Thyroid gland (tissue), 4 donors: Measurements from ENCODE around the gene RGS5. TPM values are rescaled to one million over a fixed set of nuclear protein-coding genes. Genes with fewer than 3 reads are reported as not detected.

Experiments used
- DNase-seq, 2 donors: peaks; one replicate each; pipeline ENCODE4 v3.0.0-alpha.2; 2019
- H3K27ac ChIP-seq, 3 donors: fragments of 200-600 bp; sonication (generic); 1 replicate in 2 of 3; 2 replicates in 1 of 3; pipeline ENCODE4 v1.5.1; 2016 to 2019; ENCODE audit warnings: mild to moderate bottlenecking in 1 of 3, moderate library complexity in 1 of 3
- H3K27me3 ChIP-seq: fragments of 200-600 bp; sonication (generic); one replicate; pipeline ENCODE4 v1.5.1; 2019
- H3K36me3 ChIP-seq, 2 donors: fragments of 200-600 bp; sonication (generic); one replicate each; pipeline ENCODE4 v1.5.1; 2016 to 2019
- H3K4me1 ChIP-seq, 2 donors: fragments of 200-600 bp; sonication (generic); one replicate each; pipeline ENCODE4 v1.5.1; 2017 to 2019
- H3K4me3 ChIP-seq, 3 donors: fragments of 200-600 bp; sonication (generic); replicated peaks in 1 of 3; 1 replicate in 2 of 3; 2 replicates in 1 of 3; pipeline ENCODE4 v1.5.1; 2016; ENCODE audit warnings: mild to moderate bottlenecking in 1 of 3
- H3K9me3 ChIP-seq: fragments of 200-600 bp; sonication (generic); one replicate; pipeline ENCODE4 v1.5.1; 2017
- POLR2A ChIP-seq, 2 donors: fragments of 450-650 bp; IDR thresholded peaks; one replicate each; pipeline ENCODE4 v1.6.1; 2017; ENCODE audit warnings: antibody characterized with exemption in 2 of 2, mild to moderate bottlenecking in 2 of 2, moderate library complexity in 1 of 2
- WGBS, 2 donors: methylation state at CpG; one replicate each; pipeline ENCODE4 v1.1.5; 2017; 5-methylcytosine and 5-hydroxymethylcytosine counted together
- intact Hi-C: fragments of 100-400 bp; cut with DNase I; formaldehyde crosslinking; loops from one replicate; pipeline ENCODE4 v1.15.1; 2023
- total RNA-seq, 4 donors: library from RNA; depleted of rRNA; stranded (reverse); fragments of >200 nt; gene quantifications; one replicate each; pipeline ENCODE4 v1.2.3, GENCODE V29; 2016
- TF ChIP-seq, protein P1 (sequence below), 6 experiments: fragments of 200-600 bp in 3 of 6; fragments of 450-650 bp in 3 of 6; sonication (generic) in 3 of 6; IDR thresholded peaks; one replicate each; pipeline ENCODE4 v1.5.1; 2016 to 2019; ENCODE audit warnings: antibody characterized with exemption in 6 of 6, mild to moderate bottlenecking in 2 of 6, inconsistent platforms in 1 of 6, moderate library complexity in 1 of 6

The RGS5 gene
- total RNA-seq, 4 donors from 2014 or later = 72.3 to 532 (median 103) TPM

DNA sequence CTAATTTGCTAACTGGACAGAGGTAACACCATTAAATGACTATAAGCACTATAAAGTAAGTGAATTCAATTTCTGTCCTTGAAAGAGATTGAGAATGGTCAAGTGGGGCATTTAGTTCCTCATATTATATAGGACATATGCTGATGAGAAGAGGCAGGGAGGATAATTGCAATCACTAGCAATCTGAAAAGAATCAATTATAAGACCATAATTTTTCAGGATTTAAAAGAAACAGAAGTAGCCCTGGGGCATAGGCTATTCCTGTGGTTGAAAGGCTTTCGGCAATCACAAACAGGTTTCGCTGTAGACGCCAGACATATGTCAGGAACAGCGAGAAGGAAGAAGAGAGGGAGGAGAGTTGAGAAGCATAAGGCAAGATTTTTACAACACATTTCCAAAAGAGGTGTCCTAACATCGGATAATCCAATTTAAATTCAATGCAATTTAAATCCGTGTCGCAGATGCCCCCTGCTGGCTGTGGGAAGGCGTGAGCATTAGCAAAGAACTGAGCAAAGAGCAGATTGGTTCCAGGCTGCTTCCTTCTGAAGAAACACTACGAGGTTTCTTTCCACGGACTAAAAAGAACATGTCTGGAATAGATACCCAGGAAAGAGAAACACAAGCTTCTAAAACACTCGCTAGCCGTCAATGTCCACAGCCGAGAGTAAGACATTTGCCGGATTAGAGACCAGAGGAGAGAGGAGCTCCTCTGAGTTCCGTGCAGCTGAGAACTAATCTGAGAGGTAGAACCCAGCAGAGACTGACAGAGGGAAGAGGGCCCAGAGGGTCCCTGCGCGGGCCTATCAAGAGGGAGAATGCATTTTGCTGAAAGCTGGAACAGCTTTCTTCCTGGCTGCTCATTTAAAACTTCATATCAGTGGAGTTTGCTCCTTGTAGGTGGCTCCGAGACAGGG is 27.9 kb downstream of the RGS5 start:
- H3K4me1 ChIP-seq = peaks cover 0 to 3% of the 10 kb centered on the region in 2 donors
- no peaks in the 10 kb centered on the region for H3K9me3 ChIP-seq
- 32 to 35% methylated on average over 18 of the region's 18 CpGs for whole genome bisulfite sequencing, 2 donors
- DNase-seq = peak; percentile 50 to 63
- H3K27me3 ChIP-seq = no peaks in the 10 kb centered on the region
- H3K4me3 ChIP-seq = no peak overlapping the region
- no peak overlapping the region for H3K27ac ChIP-seq
- TF ChIP-seq, protein P1, sequence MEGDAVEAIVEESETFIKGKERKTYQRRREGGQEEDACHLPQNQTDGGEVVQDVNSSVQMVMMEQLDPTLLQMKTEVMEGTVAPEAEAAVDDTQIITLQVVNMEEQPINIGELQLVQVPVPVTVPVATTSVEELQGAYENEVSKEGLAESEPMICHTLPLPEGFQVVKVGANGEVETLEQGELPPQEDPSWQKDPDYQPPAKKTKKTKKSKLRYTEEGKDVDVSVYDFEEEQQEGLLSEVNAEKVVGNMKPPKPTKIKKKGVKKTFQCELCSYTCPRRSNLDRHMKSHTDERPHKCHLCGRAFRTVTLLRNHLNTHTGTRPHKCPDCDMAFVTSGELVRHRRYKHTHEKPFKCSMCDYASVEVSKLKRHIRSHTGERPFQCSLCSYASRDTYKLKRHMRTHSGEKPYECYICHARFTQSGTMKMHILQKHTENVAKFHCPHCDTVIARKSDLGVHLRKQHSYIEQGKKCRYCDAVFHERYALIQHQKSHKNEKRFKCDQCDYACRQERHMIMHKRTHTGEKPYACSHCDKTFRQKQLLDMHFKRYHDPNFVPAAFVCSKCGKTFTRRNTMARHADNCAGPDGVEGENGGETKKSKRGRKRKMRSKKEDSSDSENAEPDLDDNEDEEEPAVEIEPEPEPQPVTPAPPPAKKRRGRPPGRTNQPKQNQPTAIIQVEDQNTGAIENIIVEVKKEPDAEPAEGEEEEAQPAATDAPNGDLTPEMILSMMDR (IDR thresholded peaks at IDR 0.05) = peak; percentile 32 to 85 (median 72)
- no peak for TF ChIP-seq POLR2A (IDR thresholded peaks at IDR 0.05)
- no peaks in the 10 kb centered on the region for H3K36me3 ChIP-seq
- intact Hi-C loops = loop anchor here (5.0 to 10.0 kb wide), 2 partner anchors 138 to 320 kb away; no protein-coding TSS in a partner anchor

DNA sequence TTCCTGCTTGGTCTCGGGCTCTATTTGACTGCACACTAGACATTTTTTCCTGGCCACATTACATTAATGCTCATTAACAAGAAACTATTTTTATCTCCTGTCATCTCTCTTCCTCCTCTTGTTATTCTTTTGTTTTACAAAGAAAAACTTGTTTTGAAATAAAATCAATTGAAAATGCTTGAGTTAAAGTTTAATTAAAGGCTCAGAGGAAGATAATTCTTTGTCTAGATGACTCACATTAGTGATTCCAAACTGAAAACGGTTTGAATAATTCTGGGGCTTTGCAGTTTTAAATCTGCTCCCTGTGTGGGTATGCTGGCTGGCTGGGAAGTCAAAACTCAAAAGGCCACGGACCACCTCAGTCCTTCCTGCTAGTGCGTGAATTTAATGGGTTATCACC is 29.6 kb downstream of the RGS5 start:
- H3K9me3 ChIP-seq = no peaks in the 10 kb centered on the region
- no peak for DNase-seq
- intact Hi-C loops = loop anchor here (10.0 kb wide), 1 partner anchor 318 kb away; no protein-coding TSS in a partner anchor
- H3K27me3 ChIP-seq = no peaks in the 10 kb centered on the region
- no peak overlapping the region for H3K27ac ChIP-seq
- TF ChIP-seq, protein P1 (IDR thresholded peaks at IDR 0.05) = no peak
- no peak for TF ChIP-seq POLR2A (IDR thresholded peaks at IDR 0.05)
- no peaks in the 10 kb centered on the region for H3K36me3 ChIP-seq
- 61 to 63% methylated on average over 4 of the region's 4 CpGs for WGBS, 2 donors
- peaks cover 0 to 3% of the 10 kb centered on the region in 2 donors for H3K4me1 ChIP-seq
- H3K4me3 ChIP-seq = no peak overlapping the region

DNA sequence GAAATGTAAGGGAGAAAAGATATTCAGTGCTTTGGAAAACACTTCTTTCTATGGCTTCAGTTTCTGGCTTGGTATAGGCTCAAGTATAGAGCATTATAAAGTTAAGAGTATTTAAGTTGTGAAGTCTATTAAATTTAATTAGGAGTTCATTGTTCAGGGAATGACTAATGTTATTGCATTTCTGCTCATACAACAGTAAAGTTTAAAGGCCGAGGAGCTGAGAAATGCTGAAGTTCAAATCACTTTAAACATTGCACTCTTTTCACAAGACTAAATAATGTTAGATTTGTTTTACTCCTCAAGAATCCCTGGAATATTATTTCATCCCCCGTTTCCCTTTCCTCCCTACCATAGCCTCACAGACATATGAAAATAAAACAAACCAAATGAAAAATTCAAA is 30.1 kb downstream of the RGS5 start:
- WGBS, 2 donors = 75 to 80% methylated on average over 2 of the region's 2 CpGs
- H3K4me3 ChIP-seq = no peak overlapping the region
- no peaks in the 10 kb centered on the region for H3K9me3 ChIP-seq
- H3K27me3 ChIP-seq = no peaks in the 10 kb centered on the region
- H3K36me3 ChIP-seq = no peaks in the 10 kb centered on the region
- intact Hi-C loops = loop anchor here (10.0 kb wide), 1 partner anchor 318 kb away; no protein-coding TSS in a partner anchor
- TF ChIP-seq POLR2A (IDR thresholded peaks at IDR 0.05) = no peak
- TF ChIP-seq, protein P1 (IDR thresholded peaks at IDR 0.05) = no peak
- no peak for DNase-seq
- no peak overlapping the region for H3K27ac ChIP-seq
- peaks cover 0 to 3% of the 10 kb centered on the region in 2 donors for H3K4me1 ChIP-seq

DNA sequence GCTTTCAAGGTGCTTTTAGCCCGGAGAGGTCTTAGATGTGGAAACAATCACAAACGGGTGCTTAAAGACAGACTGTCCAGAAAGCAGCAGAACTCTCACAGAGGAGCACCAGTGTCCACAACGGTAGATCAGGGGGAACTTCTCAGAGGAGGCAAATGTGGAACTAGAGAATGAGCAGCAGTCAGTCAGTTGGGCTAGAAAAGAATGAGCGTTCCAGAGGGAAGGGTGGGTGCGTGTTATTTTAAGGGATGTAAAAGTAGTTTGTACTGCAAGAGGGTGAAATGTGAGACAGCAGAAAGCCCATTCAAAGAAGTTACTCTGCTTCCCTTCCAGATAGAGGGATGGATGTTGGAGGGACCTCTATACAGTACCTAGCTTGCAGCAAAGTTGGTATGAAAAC is 30.9 kb downstream of the RGS5 start:
- DNase-seq = no peak
- intact Hi-C loops = loop anchor here (10.0 kb wide), 1 partner anchor 317 kb away; no protein-coding TSS in a partner anchor
- peaks cover 0 to 3% of the 10 kb centered on the region in 2 donors for H3K4me1 ChIP-seq
- H3K4me3 ChIP-seq = no peak overlapping the region
- WGBS, 2 donors = 26 to 36% methylated on average over 5 of the region's 5 CpGs
- no peak overlapping the region for H3K27ac ChIP-seq
- no peaks in the 10 kb centered on the region for H3K36me3 ChIP-seq
- no peaks in the 10 kb centered on the region for H3K9me3 ChIP-seq
- no peaks in the 10 kb centered on the region for H3K27me3 ChIP-seq
- TF ChIP-seq, protein P1 (IDR thresholded peaks at IDR 0.05) = no peak
- TF ChIP-seq POLR2A (IDR thresholded peaks at IDR 0.05) = no peak
